ENCODE data around the gene GPC3.

DNA sequence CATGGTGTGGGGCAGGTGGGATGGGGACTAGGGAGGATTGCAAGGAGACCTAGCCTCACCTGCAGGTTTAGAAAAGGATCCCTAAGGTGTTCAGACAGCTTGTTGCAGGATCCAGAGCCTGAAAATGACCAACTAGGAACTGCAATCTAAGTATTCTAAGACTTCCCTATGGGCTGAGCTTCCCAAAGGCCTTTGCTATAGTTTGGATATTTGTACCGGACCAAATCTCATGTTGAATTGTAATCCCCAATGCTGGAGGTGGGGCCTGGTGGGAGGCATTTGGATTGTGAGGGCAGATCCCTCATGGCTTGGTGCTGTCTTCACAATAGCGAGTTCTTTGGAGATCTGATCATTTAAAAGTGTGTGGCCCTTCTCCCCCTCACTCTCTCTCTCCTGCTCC, 52.1 kb downstream of the GPC3 start:
- TF ChIP-seq, protein P1, sequence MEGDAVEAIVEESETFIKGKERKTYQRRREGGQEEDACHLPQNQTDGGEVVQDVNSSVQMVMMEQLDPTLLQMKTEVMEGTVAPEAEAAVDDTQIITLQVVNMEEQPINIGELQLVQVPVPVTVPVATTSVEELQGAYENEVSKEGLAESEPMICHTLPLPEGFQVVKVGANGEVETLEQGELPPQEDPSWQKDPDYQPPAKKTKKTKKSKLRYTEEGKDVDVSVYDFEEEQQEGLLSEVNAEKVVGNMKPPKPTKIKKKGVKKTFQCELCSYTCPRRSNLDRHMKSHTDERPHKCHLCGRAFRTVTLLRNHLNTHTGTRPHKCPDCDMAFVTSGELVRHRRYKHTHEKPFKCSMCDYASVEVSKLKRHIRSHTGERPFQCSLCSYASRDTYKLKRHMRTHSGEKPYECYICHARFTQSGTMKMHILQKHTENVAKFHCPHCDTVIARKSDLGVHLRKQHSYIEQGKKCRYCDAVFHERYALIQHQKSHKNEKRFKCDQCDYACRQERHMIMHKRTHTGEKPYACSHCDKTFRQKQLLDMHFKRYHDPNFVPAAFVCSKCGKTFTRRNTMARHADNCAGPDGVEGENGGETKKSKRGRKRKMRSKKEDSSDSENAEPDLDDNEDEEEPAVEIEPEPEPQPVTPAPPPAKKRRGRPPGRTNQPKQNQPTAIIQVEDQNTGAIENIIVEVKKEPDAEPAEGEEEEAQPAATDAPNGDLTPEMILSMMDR (conservative IDR thresholded peaks at IDR 0.05), result no peak
- TF ChIP-seq ZFX (IDR thresholded peaks at IDR 0.05), result no peak

Data from C4-2B (cell line).